Stimulated activated CD4-positive, alpha-beta T cell treated with anti-CD3 and anti-CD28 coated beads, Interleukin-12 subunit alpha, Interleukin-12 subunit beta, amount 100 ng/mL, for 48 hours (primary cell): ENCODE results near the gene LYPD6B.

Experiments used
- DNase-seq, 3 donors: peaks; one replicate each; pipeline ENCODE4 v3.0.0-alpha.2; 2020; ENCODE audit warnings: low read depth in 2 of 3, low spot score in 1 of 3

Gene LYPD6B

GRCh38 chr2:149038442-149039212, at the start of gene LYPD6B:
TSS of gene LYPD6B (plus strand) at chr2:149038699. CDS start at chr2:149130949, 92,250 bp downstream.
- no peak for DNase-seq

- DNase-seq, result peak; percentile 21 to 38 (median 22)
These were observed 48.5 kb upstream of the LYPD6B start for GRCh38 chr2:148989882-148990493.

- no peak for DNase-seq
These were observed 47.5 kb upstream of the LYPD6B start for GRCh38 chr2:148990968-148991367.

GRCh38 chr2:148992448-148992847, 46.1 kb upstream of the LYPD6B start:
- DNase-seq, result no peak

- DNase-seq, result no peak
These were observed 45.1 kb upstream of the LYPD6B start for GRCh38 chr2:148993351-148993750.

- DNase-seq, result no peak
These were observed 44.2 kb upstream of the LYPD6B start for GRCh38 chr2:148994341-148994740.

GRCh38 chr2:148996805-148997204, 41.7 kb upstream of the LYPD6B start:
- DNase-seq, result no peak

- DNase-seq, result no peak
These were observed 40.2 kb upstream of the LYPD6B start for GRCh38 chr2:148998165-148998830.

- no peak for DNase-seq
These were observed 39.7 kb upstream of the LYPD6B start for GRCh38 chr2:148998831-148999200.

GRCh38 chr2:148999451-148999921, 39.0 kb upstream of the LYPD6B start:
- DNase-seq, result no peak

GRCh38 chr2:149000158-149000938, 38.2 kb upstream of the LYPD6B start:
- DNase-seq, result no peak

GRCh38 chr2:149001496-149001895, 37.0 kb upstream of the LYPD6B start:
- DNase-seq, result no peak

GRCh38 chr2:149002378-149002890, 36.1 kb upstream of the LYPD6B start:
- DNase-seq, result no peak

- no peak for DNase-seq
These were observed 35.4 kb upstream of the LYPD6B start for GRCh38 chr2:149002891-149003740.

- DNase-seq, result no peak
These were observed 33.7 kb upstream of the LYPD6B start for GRCh38 chr2:149004836-149005235.

- DNase-seq, result no peak
These were observed 32.9 kb upstream of the LYPD6B start for GRCh38 chr2:149005471-149006077.

- DNase-seq, result no peak
These were observed 31.5 kb upstream of the LYPD6B start for GRCh38 chr2:149006883-149007543.

- no peak for DNase-seq
These were observed 30.1 kb upstream of the LYPD6B start for GRCh38 chr2:149008381-149008780.
